Mucosa of rectum (tissue), 2 donors: ENCODE data around the gene MBD5.

Experiments
- H3K27ac ChIP-seq, 2 donors: one replicate each; pipeline ENCODE4 v1.7.0; 2013; ENCODE audit warnings: inconsistent platforms in 2 of 2, low read depth in 2 of 2, low read length in 2 of 2
- H3K27me3 ChIP-seq, 2 donors: one replicate each; pipeline ENCODE4 v1.7.0; 2013; ENCODE audit warnings: low read length in 2 of 2; ENCODE audit not compliant: control insufficient read depth in 2 of 2, insufficient read depth in 2 of 2
- H3K36me3 ChIP-seq, 2 donors: one replicate each; pipeline ENCODE4 v1.7.0; 2013; ENCODE audit warnings: low read length in 2 of 2; ENCODE audit not compliant: control insufficient read depth in 2 of 2, insufficient read depth in 2 of 2
- H3K4me1 ChIP-seq, 2 donors: one replicate each; pipeline ENCODE4 v1.7.0; 2013; ENCODE audit warnings: low read length in 2 of 2, mild to moderate bottlenecking in 1 of 2; ENCODE audit not compliant: control insufficient read depth in 2 of 2, insufficient read depth in 2 of 2
- H3K4me3 ChIP-seq, 2 donors: one replicate each; pipeline ENCODE4 v1.7.0; 2013; ENCODE audit warnings: low read length in 2 of 2
- H3K9ac ChIP-seq, 2 donors: one replicate each; pipeline ENCODE4 v1.7.0; 2013; ENCODE audit warnings: low read length in 2 of 2, low read depth in 1 of 2, mild to moderate bottlenecking in 1 of 2
- H3K9me3 ChIP-seq, 2 donors: one replicate each; pipeline ENCODE4 v1.7.0; 2013; ENCODE audit warnings: low read length in 2 of 2; ENCODE audit not compliant: control insufficient read depth in 2 of 2
- donor health status: healthy.
- donor health status: Normal muscosa, but diverticular disease.

MBD5 gene

DNA sequence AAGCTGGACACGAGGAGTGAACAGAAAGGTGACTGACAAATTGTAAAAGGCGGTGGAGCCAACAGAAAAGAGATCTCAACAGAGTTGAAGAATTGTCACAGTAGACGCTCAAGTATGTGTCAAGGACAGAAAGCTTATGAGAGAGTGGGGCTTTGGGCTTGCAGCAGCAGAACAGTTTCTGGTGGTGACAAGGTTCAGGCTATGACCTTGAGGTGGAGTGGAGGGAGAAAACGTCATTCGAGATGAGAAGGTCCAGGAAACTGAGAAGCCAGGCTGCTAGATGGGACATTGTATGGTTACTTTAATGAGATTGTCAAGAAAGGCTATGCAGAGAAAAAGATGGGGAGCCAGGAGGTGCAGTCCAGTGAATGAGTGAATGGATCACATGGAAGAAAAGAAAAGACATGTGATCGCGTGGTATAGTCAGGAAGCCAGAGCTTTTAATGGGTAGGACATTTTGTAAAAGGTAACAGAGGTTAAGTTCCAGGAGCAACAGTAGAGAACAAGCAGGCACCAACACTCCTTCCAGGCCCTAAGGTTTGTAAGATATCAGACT is 532.5 kb downstream of the MBD5 start:
- no peak overlapping the region for H3K27ac ChIP-seq
- peak overlapping the region; percentile 45 to 61 for H3K4me3 ChIP-seq
- peak overlapping the region in 1 of 2 donors; percentile 37 for H3K9ac ChIP-seq
- H3K36me3 ChIP-seq, result no peaks in the 10 kb centered on the region
- no peaks in the 10 kb centered on the region for H3K9me3 ChIP-seq
- no peaks in the 10 kb centered on the region for H3K27me3 ChIP-seq
- H3K4me1 ChIP-seq, result no peaks in the 10 kb centered on the region

DNA sequence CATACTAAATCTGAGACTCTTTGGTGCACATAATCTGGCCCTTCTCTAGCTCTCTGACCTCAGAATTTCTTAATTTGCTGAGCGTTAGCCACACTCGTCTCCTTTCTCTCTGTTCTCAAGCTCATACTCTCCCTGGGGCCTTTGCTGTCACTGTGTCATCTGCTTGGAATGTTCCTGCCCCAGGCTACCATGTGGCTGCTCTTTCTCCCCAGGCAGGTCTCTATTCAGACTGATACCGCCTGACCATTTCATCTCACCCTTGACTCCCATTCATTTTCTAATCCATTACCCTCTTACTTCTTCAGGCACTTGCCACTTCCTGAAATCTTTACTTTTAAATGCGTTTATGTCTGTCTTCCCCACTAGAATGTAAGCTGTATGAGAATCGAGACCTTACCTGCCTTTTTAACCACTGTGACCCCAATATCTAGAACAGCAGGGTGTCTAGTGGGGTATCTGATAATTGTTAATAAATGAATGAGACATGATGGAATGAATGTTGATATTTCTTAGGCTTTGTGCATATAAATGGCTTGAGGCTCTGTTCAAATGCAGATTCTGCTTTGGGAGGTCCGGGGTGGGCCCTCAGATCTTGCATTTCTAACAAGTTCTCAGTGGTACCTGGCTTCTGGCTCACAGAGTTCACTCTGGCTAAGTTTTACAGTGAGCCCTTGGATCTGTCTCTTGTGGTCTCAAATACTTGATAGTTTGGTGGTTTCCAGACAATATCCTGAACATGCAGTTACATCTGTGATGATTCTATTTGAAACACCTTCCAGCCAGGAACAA is 533.8 kb downstream of the MBD5 start:
- Histone ChIP-seq H3K9ac (no peak overlapping the region), H3K27ac (no peak overlapping the region), H3K27me3 (no peaks in the 10 kb centered on the region), H3K4me3 (no peak overlapping the region), H3K36me3 (no peaks in the 10 kb centered on the region), H3K9me3 (no peaks in the 10 kb centered on the region), H3K4me1 (no peaks in the 10 kb centered on the region)

DNA sequence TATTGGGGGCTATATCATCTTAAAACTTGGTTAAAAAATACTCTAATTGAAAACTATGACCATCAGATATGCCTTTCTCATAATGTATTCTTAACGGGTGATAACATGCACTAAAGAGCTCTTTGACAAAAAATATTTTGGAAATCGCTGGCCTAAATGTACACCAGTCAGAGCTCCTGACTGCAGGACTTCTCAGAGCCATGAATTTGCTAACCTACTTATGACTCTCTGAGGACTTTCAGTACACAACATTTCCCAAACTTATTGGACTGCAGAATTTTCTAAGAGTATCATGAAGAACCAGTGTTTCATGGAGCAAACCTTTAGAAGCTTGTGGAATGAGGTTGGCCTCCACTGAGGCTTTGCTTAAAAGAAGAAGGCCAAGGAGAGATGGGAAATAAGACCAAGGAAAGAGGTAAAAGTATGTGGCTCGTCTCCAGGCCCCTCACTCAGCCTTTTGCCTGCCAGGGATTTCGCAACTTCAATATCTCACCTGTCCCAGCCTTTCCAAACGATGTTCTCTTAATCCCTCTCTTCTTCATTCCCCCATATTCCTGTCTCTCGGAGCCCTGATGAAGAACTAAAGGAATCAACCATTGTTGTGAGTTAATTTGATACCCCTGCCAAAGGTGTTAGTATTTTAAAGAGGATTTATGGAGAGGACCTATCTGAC is 534.9 kb downstream of the MBD5 start:
- no peaks in the 10 kb centered on the region for H3K4me1 ChIP-seq
- H3K9me3 ChIP-seq, result no peaks in the 10 kb centered on the region
- H3K4me3 ChIP-seq, result no peak overlapping the region
- H3K9ac ChIP-seq, result no peak overlapping the region
- no peaks in the 10 kb centered on the region for H3K27me3 ChIP-seq
- no peaks in the 10 kb centered on the region for H3K36me3 ChIP-seq
- H3K27ac ChIP-seq, result no peak overlapping the region

DNA sequence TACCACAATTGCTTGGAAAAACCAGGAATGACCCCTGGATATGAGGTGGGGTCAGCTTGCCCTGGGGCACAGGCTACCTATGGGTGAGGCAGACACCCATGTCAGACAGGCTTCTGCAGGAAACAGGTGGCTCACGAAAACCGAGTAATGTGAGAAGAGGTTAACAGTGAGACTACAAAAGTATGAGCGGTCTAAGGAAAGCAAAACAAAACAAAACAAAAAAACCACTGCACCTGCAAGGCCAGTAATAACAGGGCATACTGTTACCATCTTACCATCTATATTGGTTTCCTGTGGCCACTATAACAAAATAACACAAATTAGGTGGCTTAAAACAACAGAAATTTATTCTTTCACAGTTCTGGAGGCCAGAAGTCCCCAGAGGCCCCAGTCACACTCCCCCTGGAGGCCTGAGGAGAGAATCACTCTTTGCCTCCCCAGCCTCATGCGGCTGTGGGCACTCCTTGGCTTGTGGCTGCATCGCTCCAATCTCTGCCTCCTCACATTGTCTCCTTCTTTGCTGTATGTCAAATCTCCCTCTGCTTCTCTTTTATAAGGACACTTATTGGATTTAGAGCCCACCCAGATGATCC is 537.0 kb downstream of the MBD5 start:
- Histone ChIP-seq H3K4me3 (no peak overlapping the region), H3K9ac (no peak overlapping the region), H3K36me3 (no peaks in the 10 kb centered on the region), H3K27ac (no peak overlapping the region), H3K27me3 (no peaks in the 10 kb centered on the region), H3K4me1 (no peaks in the 10 kb centered on the region), H3K9me3 (no peaks in the 10 kb centered on the region)

DNA sequence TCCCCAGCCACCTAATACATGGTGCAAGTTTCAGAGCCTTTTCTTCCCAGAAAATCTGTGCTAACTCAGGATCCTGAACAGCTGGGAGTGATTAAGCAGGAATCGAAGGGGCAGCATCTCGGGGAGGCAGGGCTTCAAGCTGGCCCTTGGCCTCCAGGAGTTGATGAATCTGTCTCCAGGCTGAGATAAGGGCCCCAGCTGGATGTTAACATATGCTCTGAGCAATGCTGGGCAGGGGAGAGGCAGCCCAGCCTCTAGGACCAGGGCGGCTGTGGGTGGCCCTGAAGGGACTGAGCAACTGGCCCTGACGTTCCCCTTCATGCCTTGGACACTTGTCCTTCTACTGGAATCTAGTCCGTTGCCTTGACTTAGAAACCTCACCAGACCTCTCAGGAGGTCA is 539.6 kb downstream of the MBD5 start:
- Histone ChIP-seq H3K36me3 (no peaks in the 10 kb centered on the region), H3K9ac (no peak overlapping the region), H3K27me3 (no peaks in the 10 kb centered on the region), H3K27ac (no peak overlapping the region), H3K9me3 (no peaks in the 10 kb centered on the region), H3K4me1 (no peaks in the 10 kb centered on the region), H3K4me3 (no peak overlapping the region)

DNA sequence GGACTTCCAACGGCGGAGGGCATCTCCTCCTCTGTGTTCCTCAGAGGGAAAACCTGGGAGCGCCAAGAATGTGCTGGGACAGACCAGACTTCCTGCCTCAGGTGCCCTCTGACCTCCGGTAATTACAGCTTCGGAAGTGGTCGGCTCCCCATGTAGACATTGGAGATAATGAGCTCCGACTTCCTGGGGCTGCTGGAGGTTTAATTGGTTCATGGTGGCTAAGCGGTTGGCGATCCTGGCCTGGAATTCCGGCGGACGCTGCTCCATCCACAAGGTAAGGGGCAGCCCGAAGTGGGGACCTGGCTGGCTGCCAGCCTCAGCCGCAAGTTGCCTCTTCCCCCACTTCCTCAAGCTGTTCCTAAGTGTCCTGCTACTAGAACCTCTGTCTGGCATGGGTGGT is 540.5 kb downstream of the MBD5 start:
- Histone ChIP-seq H3K4me1 (no peaks in the 10 kb centered on the region), H3K36me3 (no peaks in the 10 kb centered on the region), H3K9me3 (no peaks in the 10 kb centered on the region), H3K27me3 (peaks cover 2 to 3% of the 10 kb centered on the region in 2 donors), H3K9ac (no peak overlapping the region), H3K4me3 (no peak overlapping the region), H3K27ac (no peak overlapping the region)

DNA sequence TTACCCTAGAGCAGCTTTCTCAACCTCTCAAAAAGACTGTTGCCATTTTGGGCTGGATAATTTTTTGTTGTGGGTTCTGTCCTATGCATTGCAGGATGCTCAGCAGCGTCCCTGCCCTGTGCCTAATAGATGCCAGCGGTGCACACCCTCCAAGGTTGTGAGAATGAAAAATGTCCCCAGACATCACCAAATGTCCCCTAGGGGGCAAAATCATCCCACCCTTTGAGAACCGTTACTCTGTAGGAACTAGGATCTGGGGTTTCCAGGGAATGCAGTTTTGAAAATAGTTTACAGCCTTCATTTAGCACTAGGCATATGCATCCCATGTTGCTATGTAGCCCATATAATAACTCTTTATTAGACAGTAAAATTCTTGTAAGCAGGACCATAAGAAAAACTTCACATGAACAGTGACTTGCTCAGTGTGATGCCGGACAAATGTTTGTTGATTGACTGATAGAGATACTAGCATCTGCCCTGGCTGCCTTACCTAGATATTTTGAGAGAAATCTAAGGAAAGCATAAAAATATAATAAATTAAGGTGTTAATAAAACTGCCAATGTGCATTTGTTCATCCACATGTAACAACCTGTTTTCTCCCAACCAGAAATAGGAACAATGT is 544.5 kb downstream of the MBD5 start:
- Histone ChIP-seq H3K27ac (no peak overlapping the region), H3K4me1 (no peaks in the 10 kb centered on the region), H3K27me3 (peaks cover 2 to 6% of the 10 kb centered on the region in 2 donors), H3K4me3 (no peak overlapping the region), H3K9me3 (no peaks in the 10 kb centered on the region), H3K36me3 (no peaks in the 10 kb centered on the region), H3K9ac (no peak overlapping the region)
